GM18870 (cell line): Measurements from ENCODE around the gene HOXA5.

Source experiments
- ATAC-seq: cut with Tn5 transposase; IDR thresholded peaks from one replicate; pipeline ENCODE4 v1.9.1; 2021; ENCODE audit warnings: moderate library complexity; ENCODE audit not compliant: unreplicated experiment

The HOXA5 gene

DNA sequence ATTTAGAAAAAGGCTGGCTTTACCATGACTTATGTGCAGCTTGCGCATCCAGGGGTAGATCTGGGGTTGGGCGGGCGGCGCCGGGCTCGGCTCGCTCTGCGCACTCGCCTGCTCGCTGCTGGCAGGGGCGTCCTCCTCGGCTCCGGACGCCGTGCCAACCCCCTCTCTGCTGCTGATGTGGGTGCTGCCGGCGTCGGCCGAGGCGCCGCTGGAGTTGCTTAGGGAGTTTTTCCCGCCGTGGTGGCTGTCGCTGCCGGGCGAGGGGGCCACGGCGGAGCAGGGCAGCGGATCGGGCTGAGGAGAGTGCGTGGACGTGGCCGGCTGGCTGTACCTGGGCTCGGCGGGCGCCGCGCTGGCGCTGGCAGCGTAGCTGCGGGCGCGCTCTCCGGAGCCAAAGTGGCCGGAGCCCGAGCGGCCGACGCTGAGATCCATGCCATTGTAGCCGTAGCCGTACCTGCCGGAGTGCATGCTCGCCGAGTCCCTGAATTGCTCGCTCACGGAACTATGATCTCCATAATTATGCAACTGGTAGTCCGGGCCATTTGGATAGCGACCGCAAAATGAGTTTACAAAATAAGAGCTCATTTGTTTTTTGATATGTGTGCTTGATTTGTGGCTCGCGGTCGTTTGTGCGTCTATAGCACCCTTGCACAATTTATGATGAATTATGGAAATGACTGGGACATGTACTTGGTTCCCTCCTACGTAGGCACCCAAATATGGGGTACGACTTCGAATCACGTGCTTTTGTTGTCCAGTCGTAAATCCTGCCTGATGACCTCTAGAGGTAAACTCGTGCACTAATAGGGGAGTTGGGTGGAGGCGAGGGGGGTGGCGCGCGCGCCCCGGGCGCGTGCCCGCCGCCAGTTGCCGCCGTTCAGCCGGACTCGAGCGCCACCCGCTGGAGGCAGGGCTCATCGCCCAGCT lies at the start of gene HOXA5:
Gene HOXA5, minus strand, starts transcription at position 659 of the 927 bp plus-strand sequence. Its CDS starts 74 bp downstream, at position 585.
- ATAC-seq = no peak

DNA sequence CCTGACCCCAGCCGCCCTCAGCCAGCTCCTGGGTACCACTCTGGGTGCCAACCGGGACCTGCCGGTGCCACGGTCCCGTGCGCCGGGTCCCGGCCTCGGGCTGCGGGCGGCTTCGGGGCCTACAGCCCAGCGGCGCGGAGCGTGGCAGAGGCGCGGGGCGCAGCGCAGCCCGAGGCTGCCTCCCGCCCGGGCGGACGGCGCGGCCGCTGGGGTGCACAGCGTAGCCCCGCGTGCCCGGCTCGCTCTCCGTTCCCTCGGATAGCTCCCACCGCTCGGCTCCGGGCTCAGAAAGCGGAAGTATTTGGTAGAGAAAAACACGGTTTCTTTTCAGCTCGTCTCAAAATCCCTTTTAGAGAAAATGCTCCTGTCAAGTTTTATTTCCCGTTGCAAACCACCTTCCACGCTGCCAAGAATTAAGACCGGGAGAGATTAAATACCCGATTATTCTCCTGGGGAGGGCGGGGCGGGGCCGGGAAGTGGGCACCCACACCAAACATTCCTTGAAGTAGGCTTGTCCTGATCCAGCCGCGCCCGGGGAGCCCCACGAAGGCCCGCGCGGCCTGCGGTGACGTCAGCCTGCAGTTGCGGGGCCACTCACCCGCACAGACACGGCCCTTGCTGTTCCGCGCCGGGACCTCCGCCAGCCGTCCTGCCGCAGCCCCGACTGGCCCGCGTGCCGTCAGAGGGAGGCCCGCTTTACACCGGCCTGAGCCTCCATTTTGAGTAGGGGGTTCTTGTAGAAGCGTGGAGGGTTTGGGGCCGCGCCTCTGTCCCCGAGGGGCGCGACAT lies 49.3 kb upstream of the HOXA5 start:
- no peak for ATAC-seq

GRCh38 chr7:27191833-27192545 lies 48.5 kb upstream of the HOXA5 start:
- ATAC-seq = no peak

- ATAC-seq = no peak
Observed at GRCh38 chr7:27191161-27191731, 47.8 kb upstream of the HOXA5 start.

DNA sequence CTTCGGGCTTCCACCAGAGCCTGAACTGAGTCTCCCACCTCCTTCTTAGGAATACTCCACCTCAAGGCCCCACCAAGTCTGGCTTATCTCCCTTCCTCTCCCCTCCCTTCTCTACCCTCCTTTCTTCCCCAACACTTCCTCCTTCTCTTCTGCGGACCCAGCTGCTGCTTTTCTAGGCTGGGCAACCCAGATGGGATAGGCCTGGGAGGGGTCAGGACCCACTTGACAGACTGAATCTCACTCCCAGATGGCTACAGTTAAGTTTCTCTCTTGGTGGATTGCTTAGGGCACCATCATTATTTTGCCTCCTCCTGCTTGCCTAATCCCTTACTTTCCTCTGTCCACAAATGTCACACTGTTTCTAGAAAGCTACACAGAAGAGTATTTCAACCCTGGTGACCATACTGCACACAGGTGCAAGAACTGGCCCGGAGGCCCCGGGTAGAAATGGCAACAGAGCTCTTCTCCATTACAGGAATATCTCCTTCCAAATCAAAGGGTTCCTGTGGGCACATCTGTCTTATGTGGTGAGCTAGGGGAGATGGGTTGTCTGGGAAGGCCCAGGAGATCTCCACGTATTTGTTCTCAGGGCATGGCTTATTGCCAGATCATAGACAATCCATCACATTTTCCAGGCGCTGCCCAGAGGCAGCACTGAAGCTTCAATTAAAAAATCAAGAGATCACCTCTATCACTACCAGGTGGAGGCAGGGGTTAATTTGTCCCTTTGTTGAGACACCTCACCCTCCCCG lies 46.7 kb upstream of the HOXA5 start:
- no peak for ATAC-seq

DNA sequence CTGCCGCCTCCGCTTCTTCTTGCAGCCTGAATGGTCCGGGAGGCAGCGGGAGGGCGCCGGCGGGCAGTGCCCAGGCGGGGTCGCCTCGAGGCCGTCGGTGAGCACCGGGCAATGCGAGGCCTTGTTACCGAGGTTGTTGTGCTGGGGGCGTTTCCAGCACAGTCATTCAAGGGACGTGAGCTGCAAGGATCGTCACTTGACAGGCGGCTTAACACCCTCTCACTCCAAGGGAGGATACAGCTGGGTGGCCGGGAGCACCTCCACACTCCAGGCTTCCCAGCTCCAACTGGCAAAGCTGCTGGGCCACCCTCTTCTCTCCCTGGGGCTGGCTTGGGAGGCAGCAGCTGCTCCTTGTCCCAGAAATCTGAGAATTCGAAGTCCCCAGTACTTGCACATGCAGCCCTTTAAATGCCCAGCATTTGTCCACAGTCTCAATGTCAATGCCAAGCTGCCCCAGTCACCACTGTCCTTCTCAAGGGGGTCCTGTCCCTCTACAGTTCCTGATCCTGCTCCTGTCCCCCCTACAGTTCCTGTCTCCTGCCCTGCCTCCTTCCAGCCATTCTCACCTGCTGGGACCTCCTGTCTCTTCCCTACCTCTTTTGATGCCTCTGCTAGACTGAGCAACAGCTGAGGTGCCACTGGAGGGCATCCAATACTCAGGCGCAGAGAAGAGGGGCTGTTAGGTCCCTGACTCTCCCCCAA lies 46.0 kb upstream of the HOXA5 start:
- ATAC-seq = no peak

- ATAC-seq = no peak
Observed at GRCh38 chr7:27188386-27189294, 45.2 kb upstream of the HOXA5 start.

DNA sequence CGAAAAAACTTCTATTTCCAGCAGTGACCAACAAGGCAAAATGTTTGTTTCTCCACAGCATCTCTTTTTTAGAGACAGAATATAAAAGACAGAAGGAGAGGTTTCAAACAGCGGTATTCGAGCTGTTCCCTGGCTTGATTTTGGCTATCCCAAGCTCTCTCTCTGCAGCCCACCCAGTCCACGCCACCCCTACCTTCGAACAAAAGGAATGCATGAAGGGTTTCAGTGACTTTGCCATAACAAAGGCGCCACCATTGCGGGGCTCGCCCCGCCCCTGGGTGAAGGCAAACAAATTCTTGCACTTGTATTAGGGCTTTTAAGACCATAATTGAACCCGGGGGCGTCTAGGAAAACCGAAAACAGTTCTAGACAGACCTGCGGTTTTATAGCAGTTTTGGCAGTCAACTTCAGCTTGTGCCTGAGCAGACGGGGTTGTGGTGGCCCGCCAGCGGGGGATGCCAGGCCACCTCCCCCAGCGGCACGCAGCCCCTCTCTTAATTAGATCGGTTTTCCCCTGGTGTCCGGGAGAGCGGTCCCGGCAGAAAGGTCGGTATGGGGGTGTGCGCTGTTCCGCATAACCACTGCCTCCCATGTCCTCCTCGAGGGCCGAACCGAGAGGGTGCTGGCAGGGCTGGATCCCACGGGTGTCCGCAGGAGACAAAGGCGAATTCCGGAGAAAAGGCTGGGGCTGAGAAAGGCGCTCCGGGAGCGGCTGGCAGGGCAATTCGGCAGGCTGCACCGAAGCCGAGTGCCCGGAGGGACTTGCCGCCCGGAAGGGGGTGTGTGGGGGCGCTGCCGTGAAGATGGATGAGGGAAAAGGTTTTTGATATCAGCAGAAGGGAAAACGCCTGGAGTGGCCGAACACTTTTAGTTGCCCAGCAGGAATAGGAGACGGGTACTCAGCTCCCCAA lies 44.2 kb upstream of the HOXA5 start:
- ATAC-seq = no peak

DNA sequence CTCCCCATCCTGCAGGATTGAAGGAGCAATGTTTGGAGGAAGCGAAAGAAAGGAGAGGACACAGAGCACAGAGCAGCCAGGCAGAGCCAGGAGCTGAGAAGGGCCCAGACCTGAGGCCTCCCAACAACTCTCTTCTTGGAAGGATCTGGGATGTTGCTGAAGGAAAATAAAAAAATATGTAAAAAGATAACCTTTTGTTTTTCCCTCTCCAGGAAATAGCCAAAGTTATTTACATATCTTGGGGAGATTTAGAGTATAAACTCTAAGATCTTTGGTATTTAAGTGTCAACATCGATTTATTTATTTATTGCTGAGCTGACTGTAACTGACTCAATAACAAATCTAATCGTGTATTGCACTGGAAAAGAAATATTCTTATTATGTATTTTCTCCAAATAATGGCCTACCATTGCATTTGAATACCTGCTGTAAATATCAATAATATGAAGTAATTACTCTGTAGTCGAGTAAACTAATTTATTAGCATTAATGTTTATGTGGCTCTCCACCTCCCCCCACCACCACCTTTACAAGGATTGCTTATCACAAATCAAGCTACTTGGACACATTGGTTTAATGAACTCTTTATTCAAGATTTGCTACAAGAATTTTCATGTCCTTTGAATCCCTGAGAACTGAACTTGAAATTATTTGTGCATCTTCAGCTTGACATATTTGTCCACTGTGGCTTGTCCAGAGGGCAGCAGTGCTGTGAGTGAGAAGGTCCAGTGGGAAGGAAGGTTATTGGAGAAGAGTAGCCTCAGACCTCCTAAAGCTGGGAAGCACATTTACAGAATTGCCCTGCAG lies 43.4 kb upstream of the HOXA5 start:
- ATAC-seq = no peak

DNA sequence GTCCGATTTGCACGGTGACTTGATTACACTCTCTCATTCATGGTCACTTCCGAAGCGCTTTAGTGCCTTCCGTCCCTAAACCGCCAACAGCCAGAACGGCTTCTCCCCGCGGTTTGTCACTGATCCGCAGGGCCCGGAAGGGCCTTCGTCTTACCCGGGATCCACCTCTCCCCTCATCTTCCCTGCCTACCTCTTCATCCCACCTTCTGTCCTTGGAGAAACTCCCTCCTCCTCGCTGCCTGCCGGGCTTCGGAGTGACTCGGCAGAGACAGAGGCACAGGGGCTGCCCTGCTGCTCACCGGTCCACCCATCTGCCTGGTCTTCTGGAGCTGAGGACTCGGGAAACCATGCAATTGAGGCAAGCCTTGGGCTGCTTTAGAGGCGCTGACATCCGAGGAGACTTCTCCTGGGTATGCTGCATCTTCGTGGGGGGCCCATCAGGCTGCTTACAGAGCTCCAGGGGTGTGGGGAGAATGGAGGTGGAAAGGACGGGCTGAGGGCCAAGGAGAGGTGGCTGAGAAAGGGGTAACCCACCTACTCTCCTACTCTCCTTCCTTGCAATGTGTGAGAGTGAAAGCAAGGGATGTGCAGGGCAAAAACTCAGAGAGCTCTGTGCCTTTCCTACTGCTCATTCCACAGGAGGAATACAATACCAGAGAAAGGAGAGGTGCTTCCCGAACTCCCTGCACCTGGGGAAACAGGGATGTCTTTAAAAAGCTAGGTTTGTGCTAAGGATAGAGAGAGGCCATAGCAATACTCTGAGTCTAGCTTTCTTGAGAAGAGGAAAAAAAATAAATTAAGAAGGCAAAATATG lies 42.6 kb upstream of the HOXA5 start:
- ATAC-seq = no peak

DNA sequence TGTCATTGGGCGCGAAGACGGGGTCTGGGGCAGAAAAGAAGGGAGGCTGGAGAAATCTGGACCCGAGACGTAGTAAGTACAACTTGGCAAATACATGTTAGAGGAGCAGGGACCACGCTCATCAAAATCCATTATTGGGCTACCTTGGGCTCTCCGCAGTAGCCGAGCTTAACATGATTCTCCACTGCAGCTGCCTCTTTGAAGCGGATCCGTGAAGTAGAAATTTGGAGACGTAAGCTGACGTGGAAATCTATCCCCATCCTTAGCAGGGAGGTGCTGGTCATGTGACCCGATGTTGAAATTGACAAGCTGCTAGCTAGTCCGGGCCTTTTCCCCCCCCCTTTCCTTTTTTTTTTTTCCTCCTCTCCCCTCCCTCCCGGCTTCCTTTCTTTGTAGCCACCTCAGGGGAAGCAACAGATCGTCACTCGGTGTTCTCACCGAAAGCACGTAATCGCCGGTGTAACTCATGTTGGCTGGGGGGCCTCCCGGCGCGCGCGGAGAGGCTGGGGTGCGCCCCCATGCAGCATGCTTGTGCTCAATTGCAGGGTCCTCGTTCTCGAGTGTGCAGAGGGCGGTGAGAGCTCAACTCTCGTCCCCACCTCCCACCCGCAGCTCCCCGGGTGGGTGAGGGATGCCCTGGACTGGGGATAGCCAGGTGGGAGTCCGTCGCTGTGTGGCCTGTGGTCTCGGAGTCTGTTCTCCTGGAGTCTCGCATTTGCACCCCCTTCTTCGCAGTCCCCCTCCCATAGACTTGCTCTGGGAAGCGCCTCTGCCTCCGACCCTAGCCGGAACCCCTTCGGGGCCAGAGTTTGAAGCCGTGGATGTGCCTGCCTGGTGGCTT lies 41.8 kb upstream of the HOXA5 start, which contains the start of gene HOXA11:
Gene HOXA11, minus strand, starts transcription at position 220 of the 841 bp plus-strand sequence. Its CDS starts 88 bp downstream, at position 132.
- ATAC-seq = no peak

- ATAC-seq = no peak
Observed at GRCh38 chr7:27184337-27185012, 41.0 kb upstream of the HOXA5 start.

- ATAC-seq = no peak
Observed at GRCh38 chr7:27183682-27184336, 40.3 kb upstream of the HOXA5 start.
